ENCODE results near the gene CNOT10.

Gene CNOT10

DNA sequence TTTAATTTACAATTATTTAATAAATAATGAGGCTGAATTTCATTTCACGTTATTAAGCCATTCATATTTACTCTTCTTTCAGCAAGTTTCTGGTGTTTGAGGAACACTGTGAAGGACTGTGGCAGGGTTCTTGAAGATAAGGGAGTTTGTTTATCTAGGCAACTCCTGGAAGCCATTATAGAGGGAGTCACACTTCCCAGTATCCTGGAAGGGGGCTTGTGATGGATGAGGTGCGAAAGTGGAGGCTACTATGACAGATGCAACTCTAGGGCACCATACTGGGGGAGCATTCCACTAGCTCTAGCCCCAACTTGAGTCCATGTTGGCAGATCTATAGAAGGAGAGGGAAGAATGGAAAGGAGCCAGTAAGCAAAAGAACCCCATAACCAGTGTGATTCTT lies 14.4 kb downstream of the CNOT10 start:
- peaks cover 58% of the 10 kb centered on the region for H3K79me2 ChIP-seq (ENCODE audit: insufficient read depth, low read length)
- H3K27me3 ChIP-seq (ENCODE audit: insufficient read depth, low read length): no peaks in the 10 kb centered on the region
- H3K9me2 ChIP-seq (ENCODE audit: low read depth, low read length): no peaks in the 10 kb centered on the region
- TF ChIP-seq, protein P1, sequence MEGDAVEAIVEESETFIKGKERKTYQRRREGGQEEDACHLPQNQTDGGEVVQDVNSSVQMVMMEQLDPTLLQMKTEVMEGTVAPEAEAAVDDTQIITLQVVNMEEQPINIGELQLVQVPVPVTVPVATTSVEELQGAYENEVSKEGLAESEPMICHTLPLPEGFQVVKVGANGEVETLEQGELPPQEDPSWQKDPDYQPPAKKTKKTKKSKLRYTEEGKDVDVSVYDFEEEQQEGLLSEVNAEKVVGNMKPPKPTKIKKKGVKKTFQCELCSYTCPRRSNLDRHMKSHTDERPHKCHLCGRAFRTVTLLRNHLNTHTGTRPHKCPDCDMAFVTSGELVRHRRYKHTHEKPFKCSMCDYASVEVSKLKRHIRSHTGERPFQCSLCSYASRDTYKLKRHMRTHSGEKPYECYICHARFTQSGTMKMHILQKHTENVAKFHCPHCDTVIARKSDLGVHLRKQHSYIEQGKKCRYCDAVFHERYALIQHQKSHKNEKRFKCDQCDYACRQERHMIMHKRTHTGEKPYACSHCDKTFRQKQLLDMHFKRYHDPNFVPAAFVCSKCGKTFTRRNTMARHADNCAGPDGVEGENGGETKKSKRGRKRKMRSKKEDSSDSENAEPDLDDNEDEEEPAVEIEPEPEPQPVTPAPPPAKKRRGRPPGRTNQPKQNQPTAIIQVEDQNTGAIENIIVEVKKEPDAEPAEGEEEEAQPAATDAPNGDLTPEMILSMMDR (IDR thresholded peaks at IDR 0.05; ENCODE audit: low read length): no peak
- TF ChIP-seq EZH2 (IDR thresholded peaks at IDR 0.05; ENCODE audit: borderline replicate concordance, low read length): no peak
- H3K27ac ChIP-seq (ENCODE audit: low read depth, low read length, poor library complexity, severe bottlenecking): no peak overlapping the region
- no peaks in the 10 kb centered on the region for H4K20me1 ChIP-seq (ENCODE audit: insufficient read depth, low read length)
- H2AFZ ChIP-seq (ENCODE audit: low read length): no peak overlapping the region
- no peaks in the 10 kb centered on the region for H3F3A ChIP-seq (ENCODE audit: insufficient read depth, low read length)
- no peak overlapping the region for H3K4me2 ChIP-seq (ENCODE audit: low read length)
- H3K36me3 ChIP-seq (ENCODE audit: insufficient read depth, low read length): peaks cover 32% of the 10 kb centered on the region
- no peaks in the 10 kb centered on the region for H3K9me3 ChIP-seq (ENCODE audit: low read length)
- H3K9ac ChIP-seq (ENCODE audit: low read length): no peak overlapping the region
- peaks cover 17% of the 10 kb centered on the region for H3K4me1 ChIP-seq (ENCODE audit: insufficient read depth, low read length, severe bottlenecking)
- H3K4me3 ChIP-seq (ENCODE audit: low read depth, low read length, poor library complexity, severe bottlenecking): no peak overlapping the region

DNA sequence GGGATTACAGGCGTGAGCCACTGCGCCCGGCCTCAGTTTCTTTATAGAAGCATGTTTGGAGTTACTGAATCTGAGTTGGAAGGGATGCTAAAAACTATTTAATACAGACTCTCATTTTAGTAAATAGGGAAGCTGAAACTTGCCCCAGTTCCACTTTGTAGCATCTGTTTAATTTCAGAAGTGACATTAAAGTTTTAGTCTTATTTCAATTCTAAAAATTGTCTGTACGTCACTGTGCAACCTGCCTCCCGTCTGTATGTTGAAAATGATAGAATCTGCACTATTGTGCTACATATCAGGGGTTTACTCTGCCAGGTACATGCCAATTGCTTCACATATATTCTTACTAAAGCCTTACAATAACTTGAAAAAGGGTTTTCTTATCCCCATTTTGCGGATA lies 15.3 kb downstream of the CNOT10 start:
- H3K4me1 ChIP-seq (ENCODE audit: insufficient read depth, low read length, severe bottlenecking): peaks cover 17% of the 10 kb centered on the region
- no peak overlapping the region for H3K9ac ChIP-seq (ENCODE audit: low read length)
- no peak overlapping the region for H3K4me3 ChIP-seq (ENCODE audit: low read depth, low read length, poor library complexity, severe bottlenecking)
- no peaks in the 10 kb centered on the region for H3F3A ChIP-seq (ENCODE audit: insufficient read depth, low read length)
- peak overlapping the region; percentile 10 for H3K27ac ChIP-seq (ENCODE audit: low read depth, low read length, poor library complexity, severe bottlenecking)
- no peaks in the 10 kb centered on the region for H4K20me1 ChIP-seq (ENCODE audit: insufficient read depth, low read length)
- H3K9me2 ChIP-seq (ENCODE audit: low read depth, low read length): no peaks in the 10 kb centered on the region
- no peaks in the 10 kb centered on the region for H3K27me3 ChIP-seq (ENCODE audit: insufficient read depth, low read length)
- no peak for TF ChIP-seq EZH2 (IDR thresholded peaks at IDR 0.05; ENCODE audit: borderline replicate concordance, low read length)
- TF ChIP-seq, protein P1 (IDR thresholded peaks at IDR 0.05; ENCODE audit: low read length): no peak
- H2AFZ ChIP-seq (ENCODE audit: low read length): no peak overlapping the region
- peaks cover 26% of the 10 kb centered on the region for H3K36me3 ChIP-seq (ENCODE audit: insufficient read depth, low read length)
- no peak overlapping the region for H3K4me2 ChIP-seq (ENCODE audit: low read length)
- no peaks in the 10 kb centered on the region for H3K9me3 ChIP-seq (ENCODE audit: low read length)
- H3K79me2 ChIP-seq (ENCODE audit: insufficient read depth, low read length): peaks cover 51% of the 10 kb centered on the region

DNA sequence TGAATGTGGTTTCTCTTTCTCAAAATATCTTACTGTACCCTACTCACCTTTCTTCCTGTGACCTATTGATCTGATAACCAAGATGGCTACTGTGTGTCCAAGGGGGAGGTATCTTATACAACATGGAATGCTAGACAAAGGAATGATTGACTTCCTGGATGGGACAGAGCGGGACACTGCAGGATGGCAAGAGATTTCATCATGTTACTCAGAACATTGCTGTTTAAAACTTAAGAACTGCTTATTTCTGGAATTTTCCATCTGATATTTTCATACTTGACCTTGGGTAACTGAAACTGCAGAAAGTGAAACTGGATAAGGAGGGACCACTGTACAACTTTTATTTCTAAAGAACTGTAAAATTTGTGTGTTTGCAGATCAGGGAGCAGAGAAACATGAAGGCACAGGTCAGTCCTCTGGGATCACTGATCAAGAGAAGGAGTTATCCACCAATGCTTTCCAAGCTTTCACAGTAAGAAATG lies 18.5 kb downstream of the CNOT10 start:
- Histone ChIP-seq H3K4me3 (ENCODE audit: low read depth, low read length, poor library complexity, severe bottlenecking) (no peak overlapping the region), H3K27ac (ENCODE audit: low read depth, low read length, poor library complexity, severe bottlenecking) (no peak overlapping the region), H2AFZ (ENCODE audit: low read length) (no peak overlapping the region), H3K27me3 (ENCODE audit: insufficient read depth, low read length) (no peaks in the 10 kb centered on the region), H3K9me3 (ENCODE audit: low read length) (no peaks in the 10 kb centered on the region), H3K79me2 (ENCODE audit: insufficient read depth, low read length) (peaks cover 33% of the 10 kb centered on the region), H3K9me2 (ENCODE audit: low read depth, low read length) (no peaks in the 10 kb centered on the region), H4K20me1 (ENCODE audit: insufficient read depth, low read length) (no peaks in the 10 kb centered on the region), H3K4me2 (ENCODE audit: low read length) (no peak overlapping the region), H3K9ac (ENCODE audit: low read length) (no peak overlapping the region), H3K4me1 (ENCODE audit: insufficient read depth, low read length, severe bottlenecking) (peaks cover 17% of the 10 kb centered on the region), H3K36me3 (ENCODE audit: insufficient read depth, low read length) (peaks cover 29% of the 10 kb centered on the region), H3F3A (ENCODE audit: insufficient read depth, low read length) (no peaks in the 10 kb centered on the region)
- no peak for TF ChIP-seq EZH2 (IDR thresholded peaks at IDR 0.05; ENCODE audit: borderline replicate concordance, low read length)
- TF ChIP-seq, protein P1 (IDR thresholded peaks at IDR 0.05; ENCODE audit: low read length): no peak

Data from OCI-LY1 (cell line).